Lung (tissue), 12 donors: Measurements from ENCODE around the gene DIDO1. TPM values are rescaled to one million over a fixed set of nuclear protein-coding genes. Genes with fewer than 3 reads are reported as not detected.

Experiments
- ATAC-seq: fragments of 200-7000 bp; cut with Tn5 transposase; one replicate; pipeline ENCODE4 v1.9.1; 2020; ENCODE audit warnings: moderate number of reproducible peaks; ENCODE audit not compliant: insufficient read depth, low FRiP score
- DNase-seq, 3 donors: peaks; one replicate each; pipeline ENCODE4 v3.0.0-alpha.2; 2013 to 2017
- H3K27ac ChIP-seq, 2 donors: one replicate each; pipeline ENCODE4 v1.5.1; 2013; ENCODE audit warnings: mild to moderate bottlenecking in 2 of 2, moderate library complexity in 2 of 2, control low read depth in 1 of 2, inconsistent platforms in 1 of 2, low read depth in 1 of 2, low read length in 1 of 2
- H3K27me3 ChIP-seq, 3 donors: one replicate each; pipeline ENCODE4 v1.5.1; 2013; ENCODE audit warnings: low read length in 2 of 3; ENCODE audit not compliant: control insufficient read depth in 3 of 3, insufficient read depth in 3 of 3
- H3K36me3 ChIP-seq, 4 donors: one replicate each; pipeline ENCODE4 v1.5.1; 2013; ENCODE audit warnings: low read length in 4 of 4, mild to moderate bottlenecking in 1 of 4, moderate library complexity in 1 of 4; ENCODE audit not compliant: control insufficient read depth in 4 of 4, insufficient read depth in 4 of 4
- H3K4me1 ChIP-seq, 5 donors: one replicate each; pipeline ENCODE4 v1.5.1; 2013; ENCODE audit warnings: low read length in 5 of 5, mild to moderate bottlenecking in 2 of 5, moderate library complexity in 1 of 5; ENCODE audit not compliant: control insufficient read depth in 5 of 5, insufficient read depth in 5 of 5
- H3K4me3 ChIP-seq: one replicate; pipeline ENCODE4 v1.5.1; 2013; ENCODE audit warnings: mild to moderate bottlenecking, control low read depth, moderate library complexity
- H3K9ac ChIP-seq, 2 donors: one replicate each; pipeline ENCODE4 v1.5.1; 2013; ENCODE audit warnings: low read length in 2 of 2, control low read depth in 1 of 2; ENCODE audit not compliant: insufficient read depth in 1 of 2
- H3K9me3 ChIP-seq, 4 donors: one replicate each; pipeline ENCODE4 v1.5.1; 2013; ENCODE audit warnings: low read length in 3 of 4, mild to moderate bottlenecking in 1 of 4, moderate library complexity in 1 of 4; ENCODE audit not compliant: control insufficient read depth in 4 of 4, insufficient read depth in 3 of 4
- CTCF ChIP-seq: IDR thresholded peaks from 2 replicates; pipeline ENCODE4 v1.5.1; 2012; ENCODE audit warnings: mild to moderate bottlenecking; ENCODE audit errors: control extremely low read depth, extremely low read depth
- WGBS, 2 donors: extraction: QIAGEN DNeasy Blood & Tissue Kit; methylation state at CpG; one replicate each; pipeline ENCODE4 v1.1.7; 2013; 5-methylcytosine and 5-hydroxymethylcytosine counted together
- polyA plus RNA-seq, 2 donors: library from polyadenylated mRNA; stranded (reverse); fragments of 200-250 nt; gene quantifications; one replicate each; pipeline ENCODE4 v1.2.1, GENCODE V29; 2013
- total RNA-seq, 2 donors: library from RNA; depleted of rRNA in 1 of 2; stranded (reverse); fragments of >200 nt in 1 of 2; gene quantifications; one replicate each; pipeline ENCODE4 v1.2.1, GENCODE V29; 2014 to 2021
- donor health status: control.
- donor health status: control.
- donor health status: Bipolar disorder and iron deficiency.
- donor health status: healthy.
- donor health status: DM: yes; HTN: yes; CAD: no.

DIDO1 gene
- total and polyA plus RNA-seq, 4 donors: 19.6 to 71.2 (median 35.8) TPM

GRCh38 chr20:62908971-62909791 lies 17.1 kb downstream of the DIDO1 start:
- 86 to 88% methylated on average over 18 of the region's 18 CpGs for WGBS, 2 donors
- no peaks in the 10 kb centered on the region for H3K27me3 ChIP-seq
- no peak for ATAC-seq
- no peak overlapping the region for H3K4me3 ChIP-seq
- peaks cover 0 to 3% (median 0%) of the 10 kb centered on the region in 5 donors for H3K4me1 ChIP-seq
- TF ChIP-seq CTCF: no peak
- H3K9ac ChIP-seq: no peak overlapping the region
- no peaks in the 10 kb centered on the region for H3K9me3 ChIP-seq
- DNase-seq: no peak
- no peak overlapping the region for H3K27ac ChIP-seq
- H3K36me3 ChIP-seq: peaks cover 49 to 70% (median 57%) of the 10 kb centered on the region in 4 donors

GRCh38 chr20:62907384-62908317 lies 18.7 kb downstream of the DIDO1 start:
- no peak for TF ChIP-seq CTCF
- no peak for ATAC-seq
- H3K27me3 ChIP-seq: no peaks in the 10 kb centered on the region
- H3K4me1 ChIP-seq: no peaks in the 10 kb centered on the region
- H3K9ac ChIP-seq: no peak overlapping the region
- H3K9me3 ChIP-seq: peaks cover 0 to 2% (median 0%) of the 10 kb centered on the region in 4 donors
- DNase-seq: no peak
- no peak overlapping the region for H3K4me3 ChIP-seq
- 74 to 77% methylated on average over 16 of the region's 16 CpGs for WGBS, 2 donors
- H3K27ac ChIP-seq: no peak overlapping the region
- H3K36me3 ChIP-seq: peaks cover 51 to 76% (median 58%) of the 10 kb centered on the region in 4 donors

- DNase-seq: no peak
- Histone ChIP-seq H3K9ac (no peak overlapping the region), H3K4me3 (no peak overlapping the region), H3K27me3 (no peaks in the 10 kb centered on the region), H3K27ac (no peak overlapping the region), H3K9me3 (peaks cover 0 to 2% (median 0%) of the 10 kb centered on the region in 4 donors), H3K4me1 (no peaks in the 10 kb centered on the region), H3K36me3 (peaks cover 51 to 76% (median 56%) of the 10 kb centered on the region in 4 donors)
- 92 to 93% methylated on average over 31 of the region's 31 CpGs for WGBS, 2 donors
- no peak for ATAC-seq
- no peak for TF ChIP-seq CTCF
Observed at GRCh38 chr20:62906647-62907375, 19.5 kb downstream of the DIDO1 start.
